Measurements from ENCODE around the gene KRT81.
A peak's percentile ranks its signal among the peaks of the same experiment; 100 is the strongest.

The KRT81 gene

DNA sequence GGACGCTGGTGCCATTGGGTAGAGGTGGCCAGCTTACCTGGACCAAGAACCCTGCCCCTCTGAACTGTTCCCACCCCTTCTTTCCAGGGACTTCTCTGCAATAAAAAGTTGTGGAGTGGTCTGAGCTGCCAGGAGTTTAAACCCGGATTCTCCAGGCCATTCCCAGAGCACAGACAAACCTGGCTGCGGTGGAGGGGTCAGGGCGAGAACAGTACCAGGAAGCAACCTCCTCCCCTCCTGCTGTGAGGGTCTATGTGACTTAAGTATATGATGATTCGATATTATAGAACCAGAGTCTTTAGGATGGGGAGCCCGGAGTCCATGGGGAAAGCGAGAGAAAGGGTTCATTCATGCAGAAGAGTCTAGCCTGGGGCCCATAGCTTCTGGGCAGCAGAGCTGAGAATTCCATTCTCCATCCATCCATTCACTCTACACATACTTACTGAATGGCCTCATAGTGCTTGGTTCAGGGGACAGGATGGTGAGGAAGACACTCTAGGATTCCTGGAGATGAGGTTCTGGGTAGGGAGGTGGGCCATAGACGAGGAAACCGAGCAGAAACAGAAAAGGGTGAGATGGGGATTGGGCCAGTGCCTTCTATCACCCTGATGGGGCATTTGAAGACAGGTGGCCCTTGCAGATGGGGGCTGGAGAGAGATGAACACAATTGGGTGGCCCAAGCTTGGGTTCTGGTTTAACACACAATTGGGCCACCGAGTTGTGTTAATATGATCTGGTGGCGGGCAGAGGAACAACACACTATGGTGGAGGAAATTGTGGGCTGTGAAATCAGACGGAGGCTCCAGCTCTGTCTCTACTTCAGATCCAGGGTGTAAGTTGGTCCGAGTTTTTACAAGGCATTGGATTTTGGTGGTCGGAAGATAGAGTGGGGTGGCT, 11.7 kb downstream of the KRT81 start:
- TF ChIP-seq CTCF (conservative IDR thresholded peaks at IDR 0.05; ENCODE audit: low read depth), result no peak
- CTCF ChIA-PET, result interaction anchor here (0.6 to 3.5 kb wide), 25 partner anchors 10 to 591 kb away, joined by 3 to 16 read pairs (median 4); no protein-coding TSS in a partner anchor
- DNase-seq (ENCODE audit: low spot score), result no peak
- peak overlapping the region; percentile 98 for H3K27ac ChIP-seq
- POLR2A ChIA-PET (ENCODE audit: low non-redundant PET), result interaction anchor here (1.8 kb wide), 1 partner anchor 132 kb away, joined by 5 read pairs; no protein-coding TSS in a partner anchor

DNA sequence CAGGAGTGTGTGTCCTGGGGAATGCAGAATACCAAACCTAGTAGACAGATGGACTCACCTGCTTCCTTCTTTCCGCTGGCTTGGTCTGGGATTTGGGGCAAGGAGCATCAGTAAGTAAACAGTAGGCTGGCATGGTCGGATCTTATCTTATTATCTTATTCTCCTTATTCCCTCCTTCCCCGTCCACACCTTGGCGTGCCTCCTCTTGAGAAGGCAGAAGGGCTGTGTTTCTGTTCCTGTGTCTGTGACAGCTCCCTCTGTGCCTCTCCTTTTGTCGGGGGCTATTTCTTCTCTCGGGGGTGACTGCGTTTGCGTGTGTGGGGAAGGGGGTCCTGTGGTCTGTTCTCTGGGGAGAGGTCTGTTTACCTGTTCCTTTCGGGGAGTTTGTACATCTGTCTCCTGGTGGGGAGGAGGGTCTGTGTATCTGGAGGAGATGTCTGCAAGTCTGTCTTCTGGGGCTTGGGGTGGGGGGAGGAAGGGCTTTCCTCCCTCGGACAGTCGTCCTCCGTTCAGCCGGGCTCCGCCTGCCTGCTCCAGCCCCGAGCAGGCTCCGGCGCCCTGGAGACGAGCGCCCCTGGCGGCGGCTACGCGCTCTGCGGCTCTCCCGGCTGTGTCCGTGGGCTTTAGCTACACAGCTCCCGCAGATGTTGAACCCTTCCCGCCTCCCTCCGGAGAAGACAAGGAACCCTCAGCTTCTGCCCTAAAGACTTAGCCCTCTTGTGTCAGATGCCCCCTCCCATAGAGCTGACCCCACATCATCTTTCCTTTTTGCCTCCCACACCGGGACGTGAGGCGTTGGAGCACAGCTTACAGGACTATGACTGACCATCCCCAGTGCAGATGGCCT, 12.5 kb downstream of the KRT81 start:
- ChIA-PET CTCF (interaction anchor here (0.6 to 3.5 kb wide), 34 partner anchors 9 to 1267 kb away, joined by 3 to 16 read pairs (median 4); partner anchors contain the start of gene KRT83), POLR2A (ENCODE audit: low non-redundant PET) (interaction anchor here (1.8 kb wide), 1 partner anchor 131 kb away, joined by 5 read pairs; no protein-coding TSS in a partner anchor)
- peak; percentile 91 for TF ChIP-seq CTCF (conservative IDR thresholded peaks at IDR 0.05; ENCODE audit: low read depth)
- DNase-seq (ENCODE audit: low spot score), result peak; percentile 82
- peak overlapping the region; percentile 98 for H3K27ac ChIP-seq

DNA sequence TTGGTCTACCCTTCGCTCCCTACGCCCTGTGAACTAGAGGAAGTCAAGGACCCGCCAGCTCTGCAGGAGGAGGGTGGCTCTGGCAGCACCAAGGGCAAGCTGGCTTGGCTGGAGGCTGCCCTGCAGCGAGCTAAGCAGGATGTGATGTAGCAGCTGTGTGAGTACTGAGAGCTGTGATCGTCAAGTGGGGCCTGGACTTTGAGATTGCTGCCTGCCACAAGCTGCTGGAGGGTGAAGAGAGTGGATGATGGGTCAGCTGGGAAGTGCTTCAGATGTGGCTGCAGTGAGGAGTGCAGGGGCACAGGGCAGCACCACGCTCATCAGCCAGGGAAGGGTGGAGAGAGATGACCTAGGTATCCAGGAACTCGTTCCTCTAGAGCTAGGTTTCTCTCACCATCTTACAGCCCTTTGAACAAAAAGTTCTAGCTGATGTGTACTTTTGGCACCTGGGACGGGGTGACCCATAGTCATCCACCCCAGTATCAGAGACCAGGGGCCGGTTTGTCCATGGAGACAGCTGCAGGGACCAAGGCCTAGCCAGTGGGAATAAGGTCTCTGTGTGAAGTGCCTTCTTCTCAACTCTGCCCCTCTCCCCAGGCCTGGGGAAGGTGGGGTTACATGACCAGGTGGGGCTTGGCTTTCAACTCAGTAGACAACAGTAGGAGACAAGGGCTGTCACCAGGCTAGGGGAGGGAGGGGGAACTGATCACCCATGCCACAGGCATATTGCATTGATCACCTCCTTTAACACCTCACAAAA, 13.7 kb downstream of the KRT81 start:
- H3K27ac ChIP-seq, result peak overlapping the region; percentile 17; the same call in 1 of the 2 replicates
- DNase-seq (ENCODE audit: low spot score), result no peak
- CTCF ChIA-PET, result interaction anchor here (0.6 to 3.5 kb wide), 8 partner anchors 8 to 130 kb away, joined by 3 to 16 read pairs (median 3); partner anchors contain the start of gene KRT83
- TF ChIP-seq CTCF (conservative IDR thresholded peaks at IDR 0.05; ENCODE audit: low read depth), result no peak
- POLR2A ChIA-PET (ENCODE audit: low non-redundant PET), result no interaction called here

DNA sequence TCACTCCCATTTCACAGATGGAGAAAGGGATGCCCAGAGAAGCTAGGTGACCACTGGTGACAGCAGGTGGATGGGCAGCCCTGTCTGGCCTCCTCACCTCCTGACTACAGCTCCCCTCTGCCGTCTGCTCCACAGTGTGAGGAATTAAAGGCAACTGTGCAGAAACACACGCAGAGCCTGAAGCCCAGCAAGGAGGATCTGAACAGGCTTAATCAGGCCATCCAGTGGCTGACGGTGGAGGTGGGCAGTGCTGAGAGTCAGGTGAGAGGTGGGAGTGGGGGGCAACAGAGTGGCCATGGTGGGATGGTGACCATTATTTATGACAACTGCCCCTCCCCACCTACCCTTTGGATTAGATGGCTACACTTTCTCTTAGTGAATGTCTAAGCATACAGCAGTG, 15.6 kb downstream of the KRT81 start:
- H3K27ac ChIP-seq, result no peak overlapping the region
- ChIA-PET CTCF (interaction anchor here (0.7 kb wide), 1 partner anchor 23 kb away, joined by 3 read pairs; no protein-coding TSS in a partner anchor), POLR2A (ENCODE audit: low non-redundant PET) (no interaction called here)
- no peak for TF ChIP-seq CTCF (conservative IDR thresholded peaks at IDR 0.05; ENCODE audit: low read depth)
- DNase-seq (ENCODE audit: low spot score), result no peak

DNA sequence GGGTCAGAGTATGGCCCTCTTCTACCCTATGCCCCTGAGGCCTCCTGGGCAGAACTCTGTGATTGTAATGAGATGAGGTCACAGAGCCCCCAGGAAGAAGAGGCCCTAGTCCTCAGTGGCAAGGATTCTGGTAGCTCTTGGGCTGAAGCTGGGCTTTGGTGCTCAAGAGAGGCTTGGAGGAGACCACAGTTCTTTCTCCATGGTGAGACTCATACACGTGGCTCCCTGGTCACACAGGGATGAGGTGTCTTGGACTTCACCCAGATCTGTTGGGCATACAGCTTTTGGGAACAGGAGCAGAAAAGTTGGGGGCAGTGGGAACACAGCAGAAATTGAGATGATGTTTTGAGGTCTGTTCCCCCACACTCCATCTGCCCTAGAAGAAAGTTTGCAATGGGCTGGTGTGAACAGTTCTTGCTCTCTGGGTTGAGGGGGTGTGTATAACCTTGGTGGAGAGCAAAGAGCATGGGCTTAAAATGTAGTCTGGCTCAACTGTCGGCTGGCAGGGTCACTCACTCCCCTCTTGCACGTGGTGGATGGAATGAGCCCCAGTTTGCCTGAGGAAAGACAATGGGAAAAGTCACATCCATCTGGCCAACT, 16.7 kb downstream of the KRT81 start, which contains the start of gene KRT86:
TSS of gene KRT86 (plus strand) at position 125 of the 600 bp plus-strand sequence. CDS start 27,272 bp downstream, outside the sequence.
- POLR2A ChIA-PET (ENCODE audit: low non-redundant PET), result no interaction called here
- H3K27ac ChIP-seq, result no peak within 1 kb of the TSS
- TF ChIP-seq CTCF (conservative IDR thresholded peaks at IDR 0.05; ENCODE audit: low read depth), result no peak
- CTCF ChIA-PET, result no interaction called here
- no peak for DNase-seq (ENCODE audit: low spot score)
